HG03066 (cell line): ENCODE data around the gene ACOT2.
"Not testable (repeated sequence)": the region's sequence is repeated elsewhere in the genome, so short reads cannot be mapped to it uniquely, and the experiment has no call there.

Experiments
- ATAC-seq: cut with Tn5 transposase; IDR thresholded peaks from one replicate; pipeline ENCODE4 v1.9.1; 2021; ENCODE audit warnings: low read depth; ENCODE audit not compliant: unreplicated experiment

ACOT2 gene

GRCh38 chr14:73567358-73567757 is 1.7 kb upstream of the ACOT2 start:
- no peak for ATAC-seq

GRCh38 chr14:73567951-73568885 is 795 bp upstream of the ACOT2 start:
- ATAC-seq = no peak

GRCh38 chr14:73568886-73569184 is 178 bp upstream of the ACOT2 start:
- ATAC-seq = not testable (repeated sequence)

- ATAC-seq = peak; percentile 45
Observed at GRCh38 chr14:73570913-73571312, 1.9 kb downstream of the ACOT2 start.

DNA sequence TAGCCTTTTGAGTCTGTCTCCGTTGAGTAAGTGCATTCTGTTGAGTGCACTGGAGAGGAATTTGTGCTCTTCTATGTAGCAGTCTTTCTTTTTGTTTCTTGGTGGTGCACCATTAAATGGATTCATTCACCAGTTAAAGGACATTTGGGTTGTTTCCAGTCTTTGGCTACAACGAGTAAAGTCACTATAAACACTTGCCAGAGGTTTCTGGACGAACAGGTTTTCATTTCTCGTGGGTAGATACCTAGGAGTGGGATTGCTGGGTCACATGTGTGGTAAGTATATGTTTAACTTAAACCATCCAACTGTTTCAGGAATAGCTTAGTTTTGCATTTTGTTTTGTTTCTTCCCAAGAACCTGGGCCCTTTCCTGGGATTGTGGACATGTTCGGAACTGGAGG is 4.0 kb downstream of the ACOT2 start:
- ATAC-seq = not testable (repeated sequence)

DNA sequence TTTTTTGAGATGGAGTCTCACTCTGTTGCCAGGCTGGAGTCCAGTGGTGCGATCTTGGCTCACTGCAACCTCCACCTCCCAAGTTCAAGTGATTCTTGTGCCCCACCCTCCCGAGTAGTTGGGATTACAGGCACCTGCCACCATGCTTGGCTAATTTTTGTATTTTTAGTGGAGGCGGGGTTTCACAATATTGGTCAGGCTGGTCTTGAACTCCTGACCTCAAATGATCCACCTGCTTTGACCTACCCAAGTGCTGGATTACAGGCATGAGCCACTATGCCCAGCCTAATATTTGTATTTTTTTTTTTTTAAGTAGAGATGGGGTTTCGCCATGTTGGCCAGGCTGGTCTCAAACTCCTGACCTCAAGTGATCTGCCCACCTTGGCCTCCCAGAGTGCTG is 4.7 kb downstream of the ACOT2 start:
- ATAC-seq = not testable (repeated sequence)

DNA sequence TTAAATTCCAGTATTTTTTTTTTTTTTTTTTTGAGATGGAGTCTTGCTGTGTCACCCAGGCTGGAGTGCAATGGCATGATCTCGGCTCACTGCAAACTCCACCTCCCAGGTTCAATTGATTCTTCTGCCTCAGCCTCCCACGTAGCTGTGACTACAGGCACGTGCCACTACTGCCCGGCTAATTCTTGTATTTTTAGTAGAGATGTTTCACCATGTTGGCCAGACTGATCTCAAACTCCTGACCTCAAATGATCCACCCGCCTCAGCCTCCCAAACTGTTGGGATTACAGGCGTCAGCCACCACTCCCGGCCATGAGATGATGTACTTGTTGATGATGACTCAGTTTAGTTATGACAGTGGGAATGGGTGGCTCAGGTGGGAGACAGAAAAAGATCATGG is 5.2 kb downstream of the ACOT2 start:
- not testable (repeated sequence) for ATAC-seq

- no peak for ATAC-seq
Observed at GRCh38 chr14:73576391-73576790, 7.4 kb downstream of the ACOT2 start.

DNA sequence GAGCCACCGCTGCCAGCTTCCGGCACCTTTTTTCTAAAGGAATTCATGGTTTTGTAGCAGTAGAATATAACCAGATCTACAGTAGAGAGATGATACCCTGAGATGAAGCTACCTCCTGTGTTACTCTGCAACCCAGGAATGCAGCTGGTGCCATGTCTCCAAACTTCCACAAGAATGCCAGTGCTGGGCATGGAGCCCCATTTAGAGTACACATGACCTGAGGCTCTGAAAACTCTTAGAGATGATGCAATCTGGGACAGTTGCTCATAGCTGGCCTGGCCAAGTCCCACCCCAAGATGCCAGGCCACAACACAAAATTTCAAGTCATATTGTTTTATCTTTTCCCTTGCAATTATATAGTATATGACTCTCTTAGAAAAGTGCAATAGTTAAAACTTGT is 8.2 kb downstream of the ACOT2 start:
- not testable (repeated sequence) for ATAC-seq

GRCh38 chr14:73582102-73582979 is 13.3 kb downstream of the ACOT2 start:
- ATAC-seq = not testable (repeated sequence)

DNA sequence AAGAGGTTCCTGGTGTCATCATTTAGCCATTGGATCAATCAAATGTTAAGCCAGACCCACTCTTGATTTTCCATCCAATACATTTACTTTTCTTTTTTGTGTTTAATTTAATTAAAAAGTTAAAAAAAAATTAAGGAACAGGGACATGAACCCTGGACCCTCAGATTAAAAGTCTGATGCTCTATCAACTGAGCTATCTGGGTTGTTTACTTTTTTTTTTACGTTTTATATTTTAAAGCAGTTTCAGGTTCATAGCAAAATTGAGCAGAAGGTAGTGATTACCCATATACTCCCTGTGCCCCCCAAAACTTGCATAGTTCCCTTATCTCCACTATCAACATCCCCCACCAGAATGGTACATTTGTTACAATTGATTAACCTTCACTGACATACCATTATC is 19.7 kb downstream of the ACOT2 start:
- no peak for ATAC-seq

GRCh38 chr14:73589116-73589515 is 20.1 kb downstream of the ACOT2 start:
- no peak for ATAC-seq

- not testable (repeated sequence) for ATAC-seq
Observed at GRCh38 chr14:73590673-73591004, 21.6 kb downstream of the ACOT2 start.

- peak; percentile 57 for ATAC-seq
Observed at GRCh38 chr14:73591690-73592449, 22.9 kb downstream of the ACOT2 start, which contains the start of gene ACOT4. Gene ACOT4, plus strand, starts transcription at chr14:73591873. Its CDS starts 87 bp downstream, at chr14:73591960.

DNA sequence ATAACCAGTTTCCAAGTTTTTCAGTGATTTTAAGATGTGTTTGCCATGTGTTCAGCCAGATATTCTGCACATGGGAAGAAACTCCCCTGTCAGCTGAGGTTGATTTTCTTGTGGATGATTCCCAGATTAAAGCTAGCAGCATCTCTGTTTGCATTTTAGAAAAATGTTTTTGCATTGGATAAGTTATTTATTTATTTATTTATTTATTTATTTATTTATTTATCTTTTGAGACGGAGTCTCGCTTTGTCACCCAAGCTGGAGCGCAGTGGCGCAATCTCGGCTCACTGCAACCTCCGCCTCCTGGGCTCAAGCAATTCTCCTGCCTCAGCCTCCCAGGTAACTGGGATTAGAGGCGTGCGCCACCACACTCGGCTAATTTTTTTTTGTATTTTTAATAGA is 25.5 kb downstream of the ACOT2 start:
- ATAC-seq = no peak

GRCh38 chr14:73599499-73599898 is 30.5 kb downstream of the ACOT2 start:
- no peak for ATAC-seq

- no peak for ATAC-seq
Observed at GRCh38 chr14:73602994-73603393, 34.0 kb downstream of the ACOT2 start.

DNA sequence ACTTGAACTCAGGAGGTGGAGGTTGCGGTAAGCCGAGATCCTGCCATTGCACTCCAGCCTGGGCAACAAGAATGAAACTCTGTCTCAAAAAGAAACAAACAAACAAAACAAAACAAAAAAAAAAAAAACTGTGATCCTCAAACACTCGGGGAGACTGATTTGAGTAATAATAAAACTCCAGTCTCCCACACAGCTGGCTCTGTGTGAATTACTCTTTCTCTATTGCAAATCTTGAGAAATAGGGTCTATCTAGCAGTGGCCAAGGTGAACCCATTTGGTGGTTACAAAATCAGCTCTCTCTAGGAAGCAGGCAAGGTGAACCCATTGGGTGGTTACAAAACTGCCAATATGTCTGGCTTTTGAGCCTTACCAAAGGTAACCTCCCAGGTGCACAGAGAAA is 37.3 kb downstream of the ACOT2 start:
- ATAC-seq = no peak

GRCh38 chr14:73607241-73607640 is 38.2 kb downstream of the ACOT2 start:
- ATAC-seq = no peak

DNA sequence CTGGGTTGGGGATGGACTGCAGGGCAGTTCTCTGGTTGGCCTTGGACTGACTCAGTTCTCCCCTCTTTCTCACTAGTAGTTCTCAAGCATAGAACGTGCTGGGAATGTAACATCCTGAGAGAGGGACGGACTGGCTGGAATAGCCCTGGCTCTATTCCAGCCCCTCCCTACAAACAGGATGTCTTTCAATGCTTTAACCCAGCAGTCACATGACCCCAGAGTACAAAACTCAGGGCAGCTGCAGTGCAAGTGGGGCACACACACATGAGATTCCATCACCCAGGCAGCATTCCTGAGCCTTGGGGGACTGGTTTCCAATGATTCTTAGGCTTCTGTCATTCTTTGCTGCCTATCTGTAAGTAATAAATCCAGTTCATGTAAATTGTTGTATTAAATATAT is 41.7 kb downstream of the ACOT2 start:
- no peak for ATAC-seq
